K562 (cell line): Measurements from ENCODE around the gene UBE2J2. TPM values are rescaled to one million over a fixed set of nuclear protein-coding genes. Genes with fewer than 3 reads are reported as not detected.

ENCODE experiments used
- ATAC-seq: fragments of 200-7000 bp; cut with Tn5 transposase; 3 replicates; pipeline ENCODE4 v1.9.1; 2020; ENCODE audit warnings: moderate library complexity
- BruUV-seq: library from RNA; stranded (reverse); fragments of 400-500 nt; replicated peaks from 2 replicates; lab custom pipeline; 2021; lab: Mats Ljungman, UMichigan
- CTCF ChIA-PET: fragments of 300-600 bp; formaldehyde crosslinking; extraction: SDS; loops from one replicate; lab custom pipeline; 2021; ENCODE audit warnings: low intra/inter-chr PET ratio; lab: Yijun Ruan, JAX
- POLR2A ChIA-PET: fragments of 300-600, 350-650 bp; sonication (Branson Sonifier 250); formaldehyde crosslinking; extraction: SDS; loops from one replicate; lab custom pipeline; 2021; ENCODE audit warnings: antibody characterized with exemption, inconsistent platforms; lab: Yijun Ruan, JAX
- DNase-seq, 4 experiments: peaks; one replicate each; pipeline versions ENCODE4 v3.0.0 to v3.0.0-alpha.2; 2011 to 2018; ENCODE audit warnings: low spot score in 3 of 4, mixed read lengths in 3 of 4; ENCODE audit errors: extremely low read depth in 1 of 4
- FAIRE-seq: peaks from 2 replicates; lab custom pipeline; 2011; peaks lifted over from hg19 to GRCh38; lab: Jason Lieb, UNC
- H2AFZ ChIP-seq: 2 replicates; pipeline ENCODE4 v1.6.0; 2011; ENCODE audit warnings: low read depth, low read length, control low read depth, inconsistent platforms
- H3K27ac ChIP-seq: fragments of 200-600 bp; 3 replicates; pipeline ENCODE4 v1.8.0; 2011; ENCODE audit warnings: low read depth, mild to moderate bottlenecking, control low read depth, inconsistent platforms, low read length, moderate library complexity, mixed read lengths; ENCODE audit errors: extremely low read depth
- H3K27me3 ChIP-seq, 2 experiments: fragments of 300-600 bp in 1 of 2; 2 replicates in 1 of 2; 3 replicates in 1 of 2; pipeline versions ENCODE4 v1.6.0 to v1.8.0; 2011; ENCODE audit warnings: inconsistent platforms in 2 of 2, low read length in 2 of 2, mild to moderate bottlenecking in 1 of 2, mixed read lengths in 1 of 2, moderate library complexity in 1 of 2; ENCODE audit not compliant: control insufficient read depth in 2 of 2, insufficient read depth in 2 of 2
- H3K36me3 ChIP-seq: fragments of 300-600 bp; 3 replicates; pipeline ENCODE4 v1.8.0; 2011; ENCODE audit warnings: mild to moderate bottlenecking, low read length, inconsistent platforms; ENCODE audit not compliant: control insufficient read depth, insufficient read depth
- H3K4me1 ChIP-seq, 2 experiments: fragments of 200-600 bp in 1 of 2; replicated peaks in 1 of 2; 2 replicates in 1 of 2; 3 replicates in 1 of 2; pipeline versions ENCODE4 v1.5.1 to v1.8.0; 2011; ENCODE audit warnings: inconsistent platforms in 2 of 2, low read length in 2 of 2, mild to moderate bottlenecking in 1 of 2, mixed read lengths in 1 of 2, moderate library complexity in 1 of 2; ENCODE audit not compliant: control insufficient read depth in 2 of 2, insufficient read depth in 2 of 2
- H3K4me2 ChIP-seq: 2 replicates; pipeline ENCODE4 v1.6.1; 2011; ENCODE audit warnings: low read length, control low read depth, inconsistent platforms, mixed read lengths; ENCODE audit not compliant: insufficient read depth
- H3K4me3 ChIP-seq: fragments of 200-600 bp; sonication (generic), shearing (Covaris generic); 2 replicates; pipeline ENCODE4 v1.5.1; 2016; ENCODE audit warnings: control low read depth, inconsistent platforms
- H3K79me2 ChIP-seq: fragments of 200-600 bp; 3 replicates; pipeline ENCODE4 v1.8.0; 2011; ENCODE audit warnings: low read length, inconsistent platforms; ENCODE audit not compliant: control insufficient read depth, insufficient read depth
- H3K9ac ChIP-seq, 2 experiments: 2 replicates each; pipeline versions ENCODE4 v1.6.0 to v1.6.1; 2011; ENCODE audit warnings: low read depth in 2 of 2, low read length in 2 of 2, control low read depth in 1 of 2, inconsistent platforms in 1 of 2, mild to moderate bottlenecking in 1 of 2, mixed read lengths in 1 of 2; ENCODE audit not compliant: insufficient read depth in 1 of 2
- H3K9me1 ChIP-seq: one replicate; pipeline ENCODE4 v1.6.0; 2011; ENCODE audit warnings: inconsistent platforms, mild to moderate bottlenecking, low read length, moderate library complexity; ENCODE audit not compliant: control insufficient read depth, insufficient read depth
- H3K9me3 ChIP-seq: replicated peaks from 2 replicates; pipeline ENCODE4 v1.5.1; 2011; ENCODE audit warnings: low read depth, low read length, inconsistent platforms; ENCODE audit not compliant: control insufficient read depth, insufficient read depth
- H4K20me1 ChIP-seq: replicated peaks from 2 replicates; pipeline ENCODE4 v1.6.1; 2011; ENCODE audit warnings: low read length, inconsistent platforms, mixed read lengths; ENCODE audit not compliant: control insufficient read depth, insufficient read depth
- HDAC6 ChIP-seq: IDR thresholded peaks from 2 replicates; pipeline ENCODE4 v1.6.1; 2012; ENCODE audit warnings: low read depth, mild to moderate bottlenecking, control low read depth, inconsistent platforms, low read length, moderate library complexity
- HNRNPL ChIP-seq: fragments of 200-400 bp; formaldehyde crosslinking; IDR thresholded peaks from 2 replicates; pipeline ENCODE4 v1.6.1; 2017; ENCODE audit warnings: low read depth, mild to moderate bottlenecking, low read length
- NFRKB ChIP-seq: fragments of 450-650 bp; IDR thresholded peaks from 2 replicates; pipeline ENCODE4 v1.6.1; 2016; ENCODE audit warnings: low read depth
- POLR2G ChIP-seq: fragments of 200-400 bp; formaldehyde crosslinking; IDR thresholded peaks from 2 replicates; pipeline ENCODE4 v1.6.1; 2017; ENCODE audit warnings: low read depth, mild to moderate bottlenecking, antibody characterized with exemption, low read length, moderate library complexity
- RBFOX2 ChIP-seq: fragments of 200-400 bp; formaldehyde crosslinking; IDR thresholded peaks from 2 replicates; pipeline ENCODE4 v1.6.1; 2017; ENCODE audit warnings: low read depth, mild to moderate bottlenecking, low read length, moderate library complexity
- WGBS: fragments of 100-300 bp; shearing (Covaris generic); methylation state at CpG from one replicate; pipeline ENCODE4 v1.1.6; 2016; ENCODE audit warnings: low coverage, mixed read lengths; ENCODE audit not compliant: insufficient coverage; ENCODE audit errors: missing lambda C conversion rate; 5-methylcytosine and 5-hydroxymethylcytosine counted together
- in situ Hi-C: fragments of 300-500 bp; cut with MboI; formaldehyde crosslinking; loops from 4 replicates; pipeline ENCODE4 v1.15.0; 2018; ENCODE audit warnings: inconsistent platforms, mixed read lengths
- intact Hi-C: fragments of 100-400 bp; cut with micrococcal nuclease; formaldehyde crosslinking; loops from 2 replicates; pipeline ENCODE4 v1.14.2; 2022
- polyA plus RNA-seq, 8 experiments: library from polyadenylated mRNA; depleted of rRNA in 4 of 8; stranded (reverse) in 5 of 8; unstranded in 3 of 8; fragments of >200 nt; fragmentation: Nextera tagmentation in 2 of 8; fragmentation: Illumina TruSeq in 1 of 8; extraction: Ambion mirVana in 2 of 8; extraction: Trizol in 1 of 8; gene quantifications; 2 replicates each; pipeline versions ENCODE4 v1.2.1 to v1.2.3, GENCODE V29; 2011 to 2014; ENCODE audit warnings: inconsistent platforms in 1 of 8, missing spikeins in 1 of 8
- total RNA-seq, 7 experiments: library from RNA; depleted of rRNA in 6 of 7; stranded (reverse); fragments of >200 nt in 6 of 7; fragmentation: Illumina TruSeq in 2 of 7; extraction: Trizol in 2 of 7; gene quantifications; 2 replicates each; pipeline versions ENCODE4 v1.2.1 to v1.2.3, GENCODE V29; 2011 to 2021; ENCODE audit warnings: low replicate concordance in 1 of 7

The UBE2J2 gene
- total and polyA plus RNA-seq, 9 of the 15 experiments (the other 6 are each of a cell fraction or from before 2014, with no cell fraction given) = 0.93 to 112 (median 75.5) TPM

DNA sequence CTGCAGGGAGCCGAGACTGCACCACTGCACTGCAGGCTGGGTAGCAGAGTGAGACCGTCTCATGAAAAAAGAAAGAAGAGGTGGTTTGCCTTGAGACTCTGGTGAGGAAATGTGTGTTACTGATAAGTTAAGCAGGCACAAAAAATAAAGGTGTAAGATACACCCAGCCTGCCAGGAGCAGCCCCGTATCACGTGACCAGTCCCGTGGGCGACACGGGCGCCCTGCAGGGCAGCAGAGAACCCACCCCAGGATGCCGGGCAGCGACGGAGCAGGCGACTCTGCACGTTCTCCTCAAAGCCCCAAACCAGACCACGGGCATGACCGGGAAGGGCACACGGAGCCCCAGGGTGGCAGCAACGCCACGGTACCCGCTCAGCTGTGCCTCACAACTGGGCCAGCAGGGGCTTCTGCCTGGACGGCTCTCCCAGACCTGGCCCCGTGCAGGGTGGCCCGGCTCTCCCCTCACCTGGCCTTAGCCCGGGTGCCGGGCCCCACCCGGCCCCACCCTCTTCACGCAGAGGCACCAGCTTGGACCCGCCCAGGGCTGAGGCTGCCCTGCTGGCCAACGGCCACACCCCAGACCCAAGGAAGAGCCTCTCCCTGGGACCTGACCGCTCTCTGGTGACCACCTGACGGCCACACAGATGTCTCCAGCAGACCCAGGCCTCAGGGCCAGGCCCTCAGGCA is 51.6 kb downstream of the UBE2J2 start:
- peaks cover 97% of the 10 kb centered on the region; the same call in 2 of the 3 replicates for H3K36me3 ChIP-seq
- no peak for TF ChIP-seq HDAC6
- TF ChIP-seq RBFOX2 = peak; percentile 39; the same call in 1 of the 2 replicates
- peak; percentile 38; the same call in 1 of the 2 replicates for TF ChIP-seq HNRNPL
- H3K9ac ChIP-seq = peak overlapping the region in 1 of 2 experiments; percentile 18; a peak in 1 of 4 replicates
- ChIA-PET POLR2A (interaction anchor here (0.8 to 1.0 kb wide), 2 partner anchors 17 to 40 kb away, joined by 4 read pairs; no protein-coding TSS in a partner anchor), CTCF (no interaction called here)
- no peaks in the 10 kb centered on the region for H3K9me1 ChIP-seq
- peaks cover 9% of the 10 kb centered on the region; the same call in 1 of the 2 replicates for H4K20me1 ChIP-seq
- DNase-seq (peak in 1 of 4 experiments; percentile 26), FAIRE-seq (no peak), ATAC-seq (no peak)
- H3K4me3 ChIP-seq = no peak overlapping the region
- no peak overlapping the region for H3K4me2 ChIP-seq
- BruUV-seq = no TSS peak
- 96% methylated on average over 20 of the region's 30 CpGs for WGBS
- H3K27ac ChIP-seq = no peak overlapping the region
- in situ Hi-C loops (no loop called here), intact Hi-C loops (no loop called here)
- H3K79me2 ChIP-seq = peaks cover 32% of the 10 kb centered on the region
- H3K9me3 ChIP-seq = no peaks in the 10 kb centered on the region
- no peak overlapping the region for H2AFZ ChIP-seq
- H3K27me3 ChIP-seq = no peaks in the 10 kb centered on the region
- H3K4me1 ChIP-seq = peaks cover 0 to 61% of the 10 kb centered on the region in 2 experiments; a peak in 1 of 5 replicates

GRCh38 chr1:1220197-1220596 is 53.5 kb downstream of the UBE2J2 start:
- DNase-seq = peak in 2 of 4 experiments; percentile 44 to 47
- Histone ChIP-seq H3K4me1 (peaks cover 0 to 60% of the 10 kb centered on the region in 2 experiments; a peak in 1 of 5 replicates), H4K20me1 (peaks cover 3% of the 10 kb centered on the region; the same call in 1 of the 2 replicates), H3K79me2 (peaks cover 13% of the 10 kb centered on the region; the same call in 2 of the 3 replicates), H3K9me1 (no peaks in the 10 kb centered on the region), H3K27me3 (no peaks in the 10 kb centered on the region), H2AFZ (no peak overlapping the region), H3K4me2 (no peak overlapping the region), H3K36me3 (peaks cover 94% of the 10 kb centered on the region; the same call in 2 of the 3 replicates), H3K27ac (no peak overlapping the region), H3K9ac (no peak overlapping the region), H3K4me3 (no peak overlapping the region), H3K9me3 (no peaks in the 10 kb centered on the region)
- WGBS = 94% methylated on average over 17 of the region's 24 CpGs
- ChIA-PET POLR2A (interaction anchor here (0.7 to 1.5 kb wide), 2 partner anchors 11 to 69 kb away, joined by 3 to 6 read pairs; partner anchors contain the start of genes B3GALT6 and SDF4), CTCF (no interaction called here)
- FAIRE-seq = no peak
- ATAC-seq = no peak
- intact Hi-C loops = no loop called here
- peak; percentile 54; the same call in 1 of the 2 replicates for TF ChIP-seq POLR2G
- TF ChIP-seq NFRKB = no peak
- BruUV-seq = no TSS peak
- in situ Hi-C loops = no loop called here
